Mesenchymal stem cell (in vitro differentiated cells and primary cell): ENCODE data around the gene UBE2L5.

ENCODE experiments used
- DNase-seq: peaks from one replicate; pipeline ENCODE4 v3.0.0-alpha.2; 2013
- H2AFZ ChIP-seq: one replicate; pipeline ENCODE4 v1.6.1; 2013; ENCODE audit warnings: low read depth, mild to moderate bottlenecking, control low read depth, inconsistent platforms, low read length, moderate library complexity
- H2AK5ac ChIP-seq: 2 replicates; pipeline ENCODE4 v1.6.1; 2013; ENCODE audit warnings: low read length, moderate library complexity, mild to moderate bottlenecking, inconsistent platforms; ENCODE audit not compliant: severe bottlenecking
- H2BK120ac ChIP-seq: one replicate; pipeline ENCODE4 v1.6.1; 2013; ENCODE audit warnings: low read depth, mild to moderate bottlenecking, inconsistent platforms, low read length, moderate library complexity
- H2BK12ac ChIP-seq, 2 experiments: one replicate each; pipeline ENCODE4 v1.6.1; 2013; ENCODE audit warnings: inconsistent platforms in 2 of 2, low read length in 2 of 2, mild to moderate bottlenecking in 2 of 2, moderate library complexity in 2 of 2, control low read depth in 1 of 2
- H2BK15ac ChIP-seq: one replicate; pipeline ENCODE4 v1.6.1; 2013; ENCODE audit warnings: mild to moderate bottlenecking, low read depth, inconsistent platforms; ENCODE audit not compliant: poor library complexity, severe bottlenecking
- H2BK5ac ChIP-seq: 2 replicates; pipeline ENCODE4 v1.6.1; 2013; ENCODE audit warnings: low read depth, mild to moderate bottlenecking, low read length, control low read depth, inconsistent platforms; ENCODE audit not compliant: poor library complexity, severe bottlenecking
- H3K14ac ChIP-seq, 2 experiments: one replicate each; pipeline ENCODE4 v1.6.1; 2013; ENCODE audit warnings: inconsistent platforms in 2 of 2, low read length in 2 of 2, control low read depth in 1 of 2, mild to moderate bottlenecking in 1 of 2, moderate library complexity in 1 of 2
- H3K18ac ChIP-seq, 2 experiments: one replicate each; pipeline ENCODE4 v1.6.1; 2013; ENCODE audit warnings: inconsistent platforms in 2 of 2, low read length in 2 of 2, control low read depth in 1 of 2, low read depth in 1 of 2, mild to moderate bottlenecking in 1 of 2
- H3K23ac ChIP-seq, 2 experiments: one replicate each; pipeline ENCODE4 v1.6.1; 2013; ENCODE audit warnings: inconsistent platforms in 2 of 2, low read length in 2 of 2, mild to moderate bottlenecking in 2 of 2, moderate library complexity in 2 of 2, control low read depth in 1 of 2
- H3K27ac ChIP-seq: 2 replicates; pipeline ENCODE4 v1.5.1; 2013; ENCODE audit warnings: mild to moderate bottlenecking, moderate library complexity, low read length, control low read depth, inconsistent platforms; ENCODE audit not compliant: poor library complexity, severe bottlenecking
- H3K27me3 ChIP-seq, 2 experiments: 2 replicates each; pipeline versions ENCODE4 v1.6.1 to v1.7.0; 2013; ENCODE audit warnings: low read length in 2 of 2, mild to moderate bottlenecking in 2 of 2, moderate library complexity in 2 of 2, control low read depth in 1 of 2, inconsistent platforms in 1 of 2; ENCODE audit not compliant: control insufficient read depth in 1 of 2, insufficient read depth in 1 of 2
- H3K36me3 ChIP-seq, 2 experiments: 2 replicates each; pipeline versions ENCODE4 v1.6.1 to v1.7.0; 2013; ENCODE audit warnings: low read length in 2 of 2, control low read depth in 1 of 2, inconsistent platforms in 1 of 2, low read depth in 1 of 2, mild to moderate bottlenecking in 1 of 2; ENCODE audit not compliant: insufficient read depth in 2 of 2, control insufficient read depth in 1 of 2
- H3K4ac ChIP-seq, 2 experiments: one replicate each; pipeline ENCODE4 v1.6.1; 2013; ENCODE audit warnings: inconsistent platforms in 2 of 2, low read length in 2 of 2, mild to moderate bottlenecking in 2 of 2, moderate library complexity in 2 of 2, control low read depth in 1 of 2, low read depth in 1 of 2
- H3K4me1 ChIP-seq: 2 replicates; pipeline ENCODE4 v1.6.1; 2013; ENCODE audit warnings: low read depth, low read length, control low read depth; ENCODE audit not compliant: control insufficient read depth, insufficient read depth
- H3K4me2 ChIP-seq: 2 replicates; pipeline ENCODE4 v1.6.1; 2013; ENCODE audit warnings: low read length, mild to moderate bottlenecking, inconsistent platforms; ENCODE audit not compliant: poor library complexity, severe bottlenecking
- H3K4me3 ChIP-seq, 2 experiments: 2 replicates each; pipeline versions ENCODE4 v1.5.1 to v1.7.0; 2013; ENCODE audit warnings: low read length in 2 of 2, mild to moderate bottlenecking in 2 of 2, control low read depth in 1 of 2, low read depth in 1 of 2; ENCODE audit not compliant: insufficient read depth in 1 of 2
- H3K79me1 ChIP-seq: replicated peaks from 2 replicates; pipeline ENCODE4 v1.6.1; 2013; ENCODE audit warnings: mild to moderate bottlenecking, control low read depth, low read length, inconsistent platforms; ENCODE audit not compliant: poor library complexity, severe bottlenecking
- H3K9ac ChIP-seq: 2 replicates; pipeline ENCODE4 v1.7.0; 2013; ENCODE audit warnings: mild to moderate bottlenecking, low read length, moderate library complexity
- H3K9me3 ChIP-seq: 2 replicates; pipeline ENCODE4 v1.7.0; 2013; ENCODE audit warnings: mild to moderate bottlenecking, low read length; ENCODE audit not compliant: control insufficient read depth
- H4K8ac ChIP-seq: one replicate; pipeline ENCODE4 v1.6.1; 2013; ENCODE audit warnings: inconsistent platforms, mild to moderate bottlenecking, low read length, moderate library complexity
- H4K91ac ChIP-seq: one replicate; pipeline ENCODE4 v1.6.1; 2013; ENCODE audit warnings: mild to moderate bottlenecking, low read length, inconsistent platforms
- WGBS: methylation state at CpG from one replicate; pipeline ENCODE4 v1.1.7; 2013; ENCODE audit warnings: mixed read lengths; 5-methylcytosine and 5-hydroxymethylcytosine counted together

UBE2L5 gene

DNA sequence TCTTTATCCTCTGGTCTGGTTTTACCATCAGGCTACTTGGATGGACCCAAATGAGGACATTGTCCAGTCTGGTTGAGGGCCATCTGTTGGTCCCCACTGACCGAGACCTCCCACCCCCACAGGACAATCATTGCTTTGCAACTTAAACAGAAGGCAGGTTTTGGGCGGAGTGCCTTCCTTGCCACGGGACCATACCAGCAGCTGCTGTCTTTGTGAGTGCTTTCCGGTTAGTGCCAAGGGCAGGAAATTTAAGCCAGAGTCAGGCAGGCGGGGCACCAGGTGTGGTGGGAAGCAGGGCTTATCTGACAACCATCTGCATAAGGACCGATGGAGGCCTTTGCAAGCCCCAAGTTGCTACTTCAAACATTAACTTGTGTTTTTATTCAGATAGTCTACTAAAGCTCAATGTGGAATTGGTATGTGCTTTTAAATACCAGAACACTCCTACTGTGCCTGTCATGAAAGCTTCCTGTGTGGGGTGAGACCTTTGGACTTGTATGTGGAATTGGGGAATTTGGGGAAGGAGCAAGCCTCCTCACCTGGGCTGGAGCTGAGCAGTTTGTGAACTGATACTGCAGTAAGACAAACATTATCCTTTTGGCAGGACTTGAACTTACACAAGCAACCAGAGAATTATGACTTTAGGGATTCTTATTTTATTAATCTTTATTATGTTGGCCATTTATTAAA lies 39.3 kb upstream of the UBE2L5 start:
- Histone ChIP-seq H2BK15ac (no peak overlapping the region), H3K18ac (no peak overlapping the region), H3K4me1 (peaks cover 2% of the 10 kb centered on the region), H2AFZ (peak overlapping the region; percentile 18), H3K79me1 (no peaks in the 10 kb centered on the region), H4K8ac (no peak overlapping the region), H2BK12ac (peak overlapping the region in 1 of 2 experiments; percentile 33), H3K27ac (no peak overlapping the region), H3K23ac (peak overlapping the region in 1 of 2 experiments; percentile 46), H4K91ac (no peak overlapping the region), H3K9me3 (no peaks in the 10 kb centered on the region), H3K27me3 (no peaks in the 10 kb centered on the region), H3K4ac (no peak overlapping the region), H3K4me3 (no peak overlapping the region), H3K14ac (peak overlapping the region in 1 of 2 experiments; percentile 72), H2BK5ac (no peak overlapping the region), H2AK5ac (no peak overlapping the region), H3K36me3 (no peaks in the 10 kb centered on the region), H2BK120ac (no peak overlapping the region), H3K4me2 (no peak overlapping the region), H3K9ac (no peak overlapping the region)
- DNase-seq, result no peak
- 87% methylated on average over 5 of the region's 6 CpGs for WGBS

DNA sequence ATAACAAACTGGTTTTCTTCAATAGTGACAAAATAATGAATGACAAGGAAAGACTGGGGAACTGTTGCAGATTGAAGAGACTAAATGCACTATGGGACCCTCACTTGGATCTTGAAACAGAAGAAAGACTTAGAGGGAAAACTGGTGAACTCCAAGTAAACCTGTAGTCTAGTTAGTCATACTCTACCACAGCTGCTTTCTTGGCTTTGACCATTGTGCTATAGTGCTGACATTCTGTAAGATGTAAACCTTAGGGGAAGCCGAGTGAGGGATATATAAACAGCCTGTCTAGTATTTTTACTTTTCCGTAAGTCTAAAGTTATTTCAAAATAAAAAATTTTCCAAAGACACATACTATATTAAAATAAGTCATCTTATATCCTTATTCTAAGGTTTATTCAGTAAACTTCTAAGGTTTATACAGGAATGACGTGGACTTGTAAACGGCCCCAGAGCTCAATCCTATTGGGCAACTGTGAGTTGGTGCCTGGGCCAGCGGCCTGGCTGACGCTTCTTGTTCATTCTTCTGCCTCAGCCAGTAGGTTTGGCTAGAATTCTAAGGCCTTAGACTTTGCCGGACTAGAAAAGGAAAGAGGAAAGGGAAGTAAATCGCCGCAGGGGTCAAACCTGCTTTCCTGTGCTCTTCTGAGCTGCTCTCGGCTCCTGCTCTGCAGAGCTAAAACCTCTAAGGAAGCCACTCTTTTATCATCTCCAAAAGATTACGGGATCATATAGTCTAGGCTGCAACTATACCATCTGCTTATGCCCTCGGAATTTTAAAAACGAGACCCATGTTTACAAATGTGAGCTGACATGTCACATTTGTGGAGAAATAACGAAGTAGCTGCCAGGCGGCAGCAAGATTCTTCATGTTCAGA lies 33.6 kb upstream of the UBE2L5 start:
- no peak overlapping the region for H3K18ac ChIP-seq
- no peak overlapping the region for H3K4ac ChIP-seq
- H3K4me2 ChIP-seq, result no peak overlapping the region
- H2AFZ ChIP-seq, result no peak overlapping the region
- H2BK15ac ChIP-seq, result no peak overlapping the region
- H3K14ac ChIP-seq, result no peak overlapping the region
- no peaks in the 10 kb centered on the region for H3K27me3 ChIP-seq
- no peaks in the 10 kb centered on the region for H3K36me3 ChIP-seq
- 87% methylated on average over 13 of the region's 15 CpGs for WGBS
- H3K27ac ChIP-seq, result no peak overlapping the region
- H2BK12ac ChIP-seq, result no peak overlapping the region
- no peaks in the 10 kb centered on the region for H3K79me1 ChIP-seq
- no peak overlapping the region for H2AK5ac ChIP-seq
- no peak overlapping the region for H2BK5ac ChIP-seq
- no peak overlapping the region for H4K91ac ChIP-seq
- no peak for DNase-seq
- H3K9ac ChIP-seq, result peak overlapping the region; percentile 90
- no peak overlapping the region for H3K23ac ChIP-seq
- H3K4me3 ChIP-seq, result peak overlapping the region in 1 of 2 experiments; percentile 63
- no peak overlapping the region for H4K8ac ChIP-seq
- H3K4me1 ChIP-seq, result no peaks in the 10 kb centered on the region
- H2BK120ac ChIP-seq, result no peak overlapping the region
- H3K9me3 ChIP-seq, result no peaks in the 10 kb centered on the region

DNA sequence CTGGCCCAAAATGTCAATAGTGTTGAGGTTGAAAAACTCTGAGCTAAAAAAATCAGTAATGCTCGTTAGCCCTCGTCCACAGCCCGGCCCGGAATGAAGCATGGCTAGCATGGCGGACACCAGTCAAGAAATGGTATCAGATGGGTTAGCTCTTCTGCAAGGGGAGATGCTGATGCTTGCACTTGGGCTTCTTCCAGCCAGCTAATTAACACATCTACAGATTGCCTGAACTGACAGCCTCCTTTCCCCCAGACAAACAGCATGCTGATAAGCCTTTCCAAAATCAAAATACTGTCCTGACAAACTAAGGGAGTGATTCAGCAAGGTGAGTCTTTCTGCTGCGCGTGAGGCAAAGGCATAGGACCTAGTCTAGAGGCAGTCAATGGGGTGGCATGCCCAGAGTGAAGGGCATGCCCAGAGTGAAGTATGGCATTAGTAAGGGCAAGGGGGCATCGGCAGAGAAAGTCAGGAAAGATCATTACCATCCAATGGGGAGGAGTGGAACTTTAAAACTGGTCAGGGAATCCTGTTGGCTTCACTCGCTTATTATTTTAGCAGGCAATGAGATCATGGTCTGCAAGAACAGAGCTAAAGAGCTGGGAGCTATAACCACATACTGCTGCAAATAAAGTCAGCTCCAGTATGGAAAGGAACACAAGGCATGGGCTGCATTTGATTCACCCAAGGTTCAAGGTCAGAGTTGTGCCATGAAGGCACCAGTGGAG lies 30.2 kb upstream of the UBE2L5 start:
- no peak overlapping the region for H3K4me3 ChIP-seq
- no peaks in the 10 kb centered on the region for H3K36me3 ChIP-seq
- no peaks in the 10 kb centered on the region for H3K27me3 ChIP-seq
- no peak overlapping the region for H3K23ac ChIP-seq
- H2BK12ac ChIP-seq, result no peak overlapping the region
- no peak overlapping the region for H3K14ac ChIP-seq
- no peak overlapping the region for H3K27ac ChIP-seq
- no peak overlapping the region for H4K91ac ChIP-seq
- no peak overlapping the region for H2BK5ac ChIP-seq
- H3K9me3 ChIP-seq, result no peaks in the 10 kb centered on the region
- no peaks in the 10 kb centered on the region for H3K4me1 ChIP-seq
- no peak overlapping the region for H2BK120ac ChIP-seq
- DNase-seq, result no peak
- no peak overlapping the region for H3K4me2 ChIP-seq
- H4K8ac ChIP-seq, result no peak overlapping the region
- no peak overlapping the region for H2AK5ac ChIP-seq
- H3K79me1 ChIP-seq, result no peaks in the 10 kb centered on the region
- H2BK15ac ChIP-seq, result no peak overlapping the region
- no peak overlapping the region for H2AFZ ChIP-seq
- H3K4ac ChIP-seq, result no peak overlapping the region
- H3K9ac ChIP-seq, result no peak overlapping the region
- 94% methylated on average over 9 of the region's 9 CpGs for WGBS
- no peak overlapping the region for H3K18ac ChIP-seq

DNA sequence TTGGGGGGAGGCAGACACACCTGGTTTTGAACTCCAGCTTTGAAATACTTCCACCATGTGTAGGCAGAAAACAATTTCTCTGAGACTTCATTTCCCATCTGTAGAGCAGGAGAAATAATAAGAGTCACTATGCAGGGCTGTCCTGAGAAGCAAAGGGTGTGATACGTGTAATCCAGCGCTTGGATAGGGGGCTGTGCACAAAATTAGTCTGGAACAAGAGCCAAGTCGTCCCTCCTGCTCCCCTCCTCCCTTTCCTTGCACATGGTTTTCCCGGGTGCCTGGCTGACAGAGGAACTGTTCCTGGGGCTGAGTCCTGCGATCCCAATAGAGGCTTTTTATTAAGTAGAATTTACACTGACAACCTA lies 29.6 kb upstream of the UBE2L5 start:
- no peak overlapping the region for H2BK15ac ChIP-seq
- H3K4me3 ChIP-seq, result no peak overlapping the region
- no peaks in the 10 kb centered on the region for H3K27me3 ChIP-seq
- H4K8ac ChIP-seq, result no peak overlapping the region
- no peaks in the 10 kb centered on the region for H3K79me1 ChIP-seq
- H3K4me2 ChIP-seq, result no peak overlapping the region
- H3K36me3 ChIP-seq, result no peaks in the 10 kb centered on the region
- no peak overlapping the region for H3K27ac ChIP-seq
- H2BK120ac ChIP-seq, result no peak overlapping the region
- H3K9me3 ChIP-seq, result no peaks in the 10 kb centered on the region
- H4K91ac ChIP-seq, result no peak overlapping the region
- no peak overlapping the region for H2AK5ac ChIP-seq
- H2BK12ac ChIP-seq, result no peak overlapping the region
- no peak overlapping the region for H3K4ac ChIP-seq
- H3K18ac ChIP-seq, result no peak overlapping the region
- H3K14ac ChIP-seq, result peak overlapping the region in 1 of 2 experiments; percentile 64
- H3K9ac ChIP-seq, result peak overlapping the region; percentile 15
- H3K4me1 ChIP-seq, result no peaks in the 10 kb centered on the region
- WGBS, result 90% methylated on average over 5 of the region's 5 CpGs
- no peak for DNase-seq
- no peak overlapping the region for H3K23ac ChIP-seq
- H2BK5ac ChIP-seq, result no peak overlapping the region
- no peak overlapping the region for H2AFZ ChIP-seq
